Left lung (tissue), 10 donors: ENCODE results near the gene PRICKLE3. TPM values are rescaled to one million over a fixed set of nuclear protein-coding genes. Genes with fewer than 3 reads are reported as not detected.

Experiments used
- ATAC-seq: fragments of 200-7000 bp; cut with Tn5 transposase; one replicate; pipeline ENCODE4 v1.9.1; 2020; ENCODE audit warnings: moderate library complexity
- DNase-seq, 4 donors: peaks; one replicate each; pipeline ENCODE4 v3.0.0-alpha.2; 2013 to 2020
- H3K27ac ChIP-seq, 2 donors: fragments of 200-600 bp; sonication (generic) in 1 of 2; one replicate each; pipeline versions ENCODE4 v1.5.0 to v1.8.0; 2020 to 2021
- H3K27me3 ChIP-seq, 2 donors: fragments of 200-600 bp; sonication (generic) in 1 of 2; one replicate each; pipeline versions ENCODE4 v1.5.0 to v1.8.0; 2020 to 2021
- H3K36me3 ChIP-seq, 2 donors: fragments of 200-600 bp; sonication (generic) in 1 of 2; one replicate each; pipeline versions ENCODE4 v1.5.0 to v1.8.0; 2020 to 2021
- H3K4me1 ChIP-seq, 2 donors: fragments of 200-600 bp; one replicate each; pipeline ENCODE4 v1.8.0; 2021
- H3K4me3 ChIP-seq, 2 donors: fragments of 200-600 bp; sonication (generic) in 1 of 2; one replicate each; pipeline versions ENCODE4 v1.5.0 to v1.8.0; 2020 to 2021; ENCODE audit warnings: mild to moderate bottlenecking in 1 of 2
- H3K9me3 ChIP-seq, 2 donors: fragments of 200-600 bp; sonication (generic) in 1 of 2; one replicate each; pipeline versions ENCODE4 v1.5.0 to v1.8.0; 2020 to 2021
- CTCF ChIP-seq, 2 donors: fragments of 200-600 bp; sonication (generic) in 1 of 2; IDR thresholded peaks; one replicate each; pipeline versions ENCODE4 v1.5.0 to v1.8.0; 2021; ENCODE audit warnings: antibody characterized with exemption in 2 of 2
- intact Hi-C, 2 donors: fragments of 100-400 bp; cut with DNase I; formaldehyde crosslinking; loops; one replicate each; pipeline versions ENCODE4 v1.11.2 to v1.14.2; 2022
- polyA plus RNA-seq, 6 donors: library from polyadenylated mRNA; unstranded; fragments of 120-200 nt; gene quantifications; one replicate each; pipeline ENCODE4 v1.2.1, GENCODE V29; 2013; ENCODE audit not compliant: insufficient read length in 6 of 6
- total RNA-seq, 2 donors: library from RNA; stranded (reverse); fragmentation: NEBNext Ultra II Directional; extraction: Animal tissue kit (Norgen Biotek cat#: 25700); gene quantifications; one replicate each; pipeline ENCODE4 v1.2.1, GENCODE V29; 2021
- donor health status: DM: no; HTN: yes; CAD: no.
- donor health status: DM: no; HTN: no; CAD: no.

Gene PRICKLE3
- total and polyA plus RNA-seq, 8 donors = 5.5 to 17.6 (median 5.8) TPM

- H3K27me3 ChIP-seq = no peaks in the 10 kb centered on the region
- H3K36me3 ChIP-seq = no peaks in the 10 kb centered on the region
- DNase-seq (no peak), ATAC-seq (no peak)
- H3K4me1 ChIP-seq = peaks cover 0 to 7% of the 10 kb centered on the region in 2 donors
- no peak for TF ChIP-seq CTCF (IDR thresholded peaks at IDR 0.05)
- no peak overlapping the region for H3K4me3 ChIP-seq
- H3K27ac ChIP-seq = no peak overlapping the region
- intact Hi-C loops = no loop called here
- H3K9me3 ChIP-seq = no peaks in the 10 kb centered on the region
These were observed 45.3 kb upstream of the PRICKLE3 start for GRCh38 chrX:49231333-49232000.

DNA sequence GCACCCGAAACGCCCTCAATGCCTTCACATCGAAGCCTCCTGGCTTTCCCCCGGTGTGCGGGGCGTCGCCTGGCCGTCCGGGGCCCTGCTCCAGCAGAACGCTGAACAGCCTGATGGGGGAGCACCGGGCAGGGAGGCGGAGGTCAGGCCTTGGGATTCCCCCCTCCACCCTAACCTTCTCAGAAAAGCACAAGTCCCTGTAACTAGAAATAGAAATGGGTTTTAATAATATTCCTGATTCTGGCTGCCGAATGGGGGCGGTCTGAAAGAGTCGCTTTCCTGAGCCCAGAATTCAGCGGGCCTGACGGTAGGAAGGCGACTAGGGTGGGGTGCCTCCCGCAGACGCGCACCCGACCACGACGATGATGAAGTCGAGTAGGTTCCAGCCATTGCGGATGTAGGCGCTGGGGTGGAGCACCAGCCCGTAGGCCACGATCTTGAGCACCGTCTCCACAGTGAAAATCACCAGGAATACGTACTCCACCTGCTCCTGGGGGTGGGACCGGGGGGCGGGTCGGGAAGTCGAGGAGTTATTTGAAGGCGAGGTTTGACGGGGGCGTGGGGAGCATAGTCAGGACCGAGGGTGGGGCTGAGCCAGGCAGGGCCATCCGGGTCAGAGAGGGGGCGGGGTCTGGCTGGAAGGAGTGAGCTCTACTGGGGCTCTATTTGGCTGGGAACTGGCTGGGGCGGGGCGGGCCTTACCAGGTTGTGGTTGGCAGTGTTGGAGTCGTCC is 44.5 kb upstream of the PRICKLE3 start:
- no peaks in the 10 kb centered on the region for H3K27me3 ChIP-seq
- TF ChIP-seq CTCF (IDR thresholded peaks at IDR 0.05) = no peak
- H3K27ac ChIP-seq = peak overlapping the region; percentile 36 to 72
- H3K36me3 ChIP-seq = no peaks in the 10 kb centered on the region
- ATAC-seq = peak; percentile 84
- peak in 3 of 4 donors; percentile 45 to 93 (median 87) for DNase-seq
- no peaks in the 10 kb centered on the region for H3K4me1 ChIP-seq
- H3K9me3 ChIP-seq = no peaks in the 10 kb centered on the region
- intact Hi-C loops = no loop called here
- peak overlapping the region; percentile 9 to 39 for H3K4me3 ChIP-seq

DNA sequence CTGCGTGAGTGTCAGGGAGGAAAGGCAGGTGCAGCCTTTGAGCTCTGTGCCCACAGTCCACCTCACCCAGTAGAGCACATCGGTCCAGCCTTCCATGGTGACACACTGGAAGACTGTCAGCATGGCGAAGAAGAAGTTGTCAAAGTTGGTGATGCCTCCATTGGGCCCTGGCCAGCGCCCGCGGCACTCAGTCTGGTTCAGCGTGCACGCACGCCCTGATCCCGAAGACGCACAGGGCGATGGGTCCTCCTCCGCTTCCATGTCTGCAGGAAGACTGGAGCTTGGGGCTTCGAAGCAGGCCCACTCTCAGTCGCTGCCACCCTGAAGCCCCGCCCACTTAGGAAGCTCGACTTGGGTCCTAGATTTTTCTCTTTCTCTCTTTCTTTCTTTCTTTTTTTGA is 42.0 kb upstream of the PRICKLE3 start:
- intact Hi-C loops = no loop called here
- Histone ChIP-seq H3K4me1 (no peaks in the 10 kb centered on the region), H3K36me3 (no peaks in the 10 kb centered on the region), H3K27me3 (no peaks in the 10 kb centered on the region), H3K27ac (no peak overlapping the region), H3K9me3 (no peaks in the 10 kb centered on the region), H3K4me3 (no peak overlapping the region)
- no peak for DNase-seq
- TF ChIP-seq CTCF (IDR thresholded peaks at IDR 0.05) = no peak
- ATAC-seq = no peak

- Histone ChIP-seq H3K27ac (no peak overlapping the region), H3K4me1 (no peaks in the 10 kb centered on the region), H3K9me3 (no peaks in the 10 kb centered on the region), H3K36me3 (no peaks in the 10 kb centered on the region), H3K27me3 (no peaks in the 10 kb centered on the region), H3K4me3 (no peak overlapping the region)
- TF ChIP-seq CTCF (IDR thresholded peaks at IDR 0.05) = no peak
- DNase-seq = no peak
- intact Hi-C loops = no loop called here
- ATAC-seq = no peak
These were observed 41.6 kb upstream of the PRICKLE3 start for GRCh38 chrX:49227726-49228125.

- H3K4me1 ChIP-seq = no peaks in the 10 kb centered on the region
- intact Hi-C loops = no loop called here
- DNase-seq (no peak), ATAC-seq (no peak)
- no peak for TF ChIP-seq CTCF (IDR thresholded peaks at IDR 0.05)
- no peaks in the 10 kb centered on the region for H3K27me3 ChIP-seq
- no peak overlapping the region for H3K27ac ChIP-seq
- no peak overlapping the region for H3K4me3 ChIP-seq
- H3K9me3 ChIP-seq = no peaks in the 10 kb centered on the region
- H3K36me3 ChIP-seq = no peaks in the 10 kb centered on the region
These were observed 40.8 kb upstream of the PRICKLE3 start for GRCh38 chrX:49226946-49227345.
